GM12878 (cell line): ENCODE results near the gene MYLK4.

Source experiments
- CTCF ChIP-seq, 3 experiments: IDR thresholded peaks in 2 of 3; conservative IDR thresholded peaks in 1 of 3; 2 replicates each; pipeline ENCODE4 v1.5.1; 2011; ENCODE audit warnings: low read depth in 3 of 3, low read length in 3 of 3, mild to moderate bottlenecking in 3 of 3, control low read depth in 2 of 3, moderate library complexity in 2 of 3, inconsistent platforms in 1 of 3, mixed read lengths in 1 of 3; ENCODE audit not compliant: control insufficient read depth in 2 of 3, insufficient read depth in 1 of 3; ENCODE audit errors: extremely low read depth in 1 of 3
- EP300 ChIP-seq, 2 experiments: fragments of 150-350 bp in 1 of 2; IDR thresholded peaks; 2 replicates each; pipeline ENCODE4 v1.6.1; 2011 to 2012; ENCODE audit warnings: low read depth in 2 of 2, low read length in 2 of 2, borderline replicate concordance in 1 of 2, improper control_type of control experiment in 1 of 2, inconsistent platforms in 1 of 2; ENCODE audit not compliant: control insufficient read depth in 1 of 2
- ETV6 ChIP-seq, 2 experiments: fragments of 450-650 bp in 1 of 2; IDR thresholded peaks in 1 of 2; conservative IDR thresholded peaks in 1 of 2; 2 replicates each; pipeline ENCODE4 v1.6.1; 2014; ENCODE audit warnings: antibody characterized with exemption in 1 of 2, borderline replicate concordance in 1 of 2, low read depth in 1 of 2, mild to moderate bottlenecking in 1 of 2, moderate library complexity in 1 of 2
- MAX ChIP-seq: IDR thresholded peaks from 2 replicates; pipeline ENCODE4 v1.6.1; 2012; ENCODE audit warnings: low read depth, low read length, improper control_type of control experiment
- SIN3A ChIP-seq: IDR thresholded peaks from 2 replicates; pipeline ENCODE4 v1.6.1; 2012; ENCODE audit warnings: low read depth, low read length, improper control_type of control experiment
- STAT1 ChIP-seq: fragments of 450-650 bp; conservative IDR thresholded peaks from 2 replicates; pipeline ENCODE4 v1.6.1; 2014; ENCODE audit warnings: antibody characterized with exemption, mild to moderate bottlenecking
- TBL1XR1 ChIP-seq: IDR thresholded peaks from 2 replicates; pipeline ENCODE4 v1.6.1; 2012; ENCODE audit warnings: low read depth, low read length, improper control_type of control experiment

GRCh38 chr6:2768696-2769095 is 18.0 kb upstream of the MYLK4 start:
- no peak for TF ChIP-seq CTCF (IDR thresholded peaks at IDR 0.05 in 2 of 3, conservative IDR thresholded peaks at IDR 0.05 in 1 of 3; ENCODE audit: control insufficient read depth in 2 of 3, extremely low read depth in 1 of 3, insufficient read depth in 1 of 3, low read depth in 3 of 3, low read length in 3 of 3)
- TF ChIP-seq EP300 (IDR thresholded peaks at IDR 0.05; ENCODE audit: borderline replicate concordance in 1 of 2, control insufficient read depth in 1 of 2, low read depth in 2 of 2, low read length in 2 of 2) = no peak
- no peak for TF ChIP-seq SIN3A
- TF ChIP-seq STAT1 = no peak
- no peak for TF ChIP-seq TBL1XR1
- TF ChIP-seq MAX = no peak
- no peak for TF ChIP-seq ETV6 (conservative IDR thresholded peaks at IDR 0.05 in 1 of 2, IDR thresholded peaks at IDR 0.05 in 1 of 2; ENCODE audit: borderline replicate concordance in 1 of 2, low read depth in 1 of 2)
